HG03439 (cell line): ENCODE data around the gene RAD51B.

Source experiments
- ATAC-seq: cut with Tn5 transposase; IDR thresholded peaks from one replicate; pipeline ENCODE4 v1.9.1; 2021; ENCODE audit warnings: mild to moderate bottlenecking, moderate library complexity; ENCODE audit not compliant: unreplicated experiment

Gene RAD51B

DNA sequence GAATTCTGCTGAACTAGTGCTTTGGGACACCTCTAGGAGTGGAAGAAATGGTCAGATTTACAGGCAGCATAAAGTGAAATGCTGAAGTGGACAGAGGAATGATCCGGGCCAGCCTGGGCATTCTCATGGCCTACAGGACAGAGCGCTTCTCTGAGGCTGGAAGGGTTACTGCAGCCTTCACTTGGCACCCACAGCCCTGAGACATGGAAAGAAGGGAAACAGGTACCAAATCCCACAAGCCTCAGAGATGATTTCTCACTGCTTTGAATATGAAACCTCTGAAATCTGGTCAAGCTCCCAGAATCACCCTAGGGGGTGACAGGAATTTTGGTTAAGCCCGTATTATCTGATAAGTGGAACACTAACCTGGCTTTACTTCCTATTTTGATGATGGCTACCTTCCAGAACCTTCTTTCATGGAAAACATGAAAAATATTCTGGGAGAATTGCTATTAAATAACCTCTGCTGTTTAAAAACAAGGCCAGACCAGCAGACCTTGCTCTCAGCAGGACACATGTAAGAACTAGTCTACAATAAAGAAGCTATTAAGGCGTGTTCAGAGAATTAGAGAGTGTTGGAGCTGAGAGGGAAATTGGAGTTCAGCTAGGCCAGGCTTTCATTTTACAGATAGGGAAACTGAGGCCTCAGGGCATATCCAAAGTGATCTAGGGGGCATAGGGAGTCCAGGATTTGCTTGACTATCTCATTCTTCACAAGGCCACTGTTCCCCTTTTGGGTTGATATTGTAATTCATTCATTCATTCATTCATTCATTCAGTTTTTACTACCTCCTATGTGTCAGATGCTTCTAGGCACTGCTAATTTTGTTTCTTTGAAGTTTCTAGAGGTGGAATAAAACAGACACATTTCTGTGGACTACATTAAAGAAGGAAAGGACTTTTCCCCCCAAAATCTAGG is 691.8 kb downstream of the RAD51B start:
- no peak for ATAC-seq

GRCh38 chr14:68512088-68512487 is 692.5 kb downstream of the RAD51B start:
- no peak for ATAC-seq

- ATAC-seq, result peak; percentile 21
Measured at GRCh38 chr14:68513137-68513536, 693.6 kb downstream of the RAD51B start.

DNA sequence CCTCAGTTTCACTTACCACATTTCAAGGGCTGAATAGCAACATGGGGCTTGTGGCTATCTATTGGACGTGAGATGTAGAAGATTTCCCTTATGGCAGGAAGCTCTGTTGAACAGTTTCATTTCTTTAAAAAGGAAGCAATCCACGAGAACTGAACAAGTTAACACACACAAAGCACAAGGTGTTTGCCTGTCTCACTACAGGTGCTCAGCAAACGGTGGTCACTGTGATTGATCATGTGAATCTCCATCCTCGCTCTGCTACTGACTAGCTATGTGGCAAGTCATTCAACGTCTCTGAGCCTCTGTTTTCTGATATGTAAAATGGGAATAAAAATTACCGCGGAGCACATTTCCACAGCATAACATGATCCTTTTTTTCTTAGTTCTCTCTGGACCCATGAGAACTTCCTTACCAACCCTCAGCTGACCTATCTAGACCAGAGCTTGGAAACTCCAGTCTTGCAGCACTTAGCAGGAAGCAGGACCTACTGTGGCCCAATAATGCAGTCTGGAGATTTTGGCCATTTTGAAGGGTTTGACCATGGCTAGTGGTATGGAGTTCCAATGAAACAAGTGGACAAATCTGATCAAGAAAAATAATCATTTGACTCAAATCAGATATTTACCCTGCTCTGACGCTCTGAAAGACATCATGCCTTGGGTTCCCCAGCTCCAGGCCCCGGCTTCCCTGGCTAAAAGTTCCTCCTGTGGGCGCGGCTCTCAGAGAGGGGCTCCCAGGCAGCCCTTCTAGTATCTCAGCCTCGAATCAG is 694.4 kb downstream of the RAD51B start:
- ATAC-seq, result peak; percentile 53

GRCh38 chr14:68514608-68515194 is 695.1 kb downstream of the RAD51B start:
- no peak for ATAC-seq

DNA sequence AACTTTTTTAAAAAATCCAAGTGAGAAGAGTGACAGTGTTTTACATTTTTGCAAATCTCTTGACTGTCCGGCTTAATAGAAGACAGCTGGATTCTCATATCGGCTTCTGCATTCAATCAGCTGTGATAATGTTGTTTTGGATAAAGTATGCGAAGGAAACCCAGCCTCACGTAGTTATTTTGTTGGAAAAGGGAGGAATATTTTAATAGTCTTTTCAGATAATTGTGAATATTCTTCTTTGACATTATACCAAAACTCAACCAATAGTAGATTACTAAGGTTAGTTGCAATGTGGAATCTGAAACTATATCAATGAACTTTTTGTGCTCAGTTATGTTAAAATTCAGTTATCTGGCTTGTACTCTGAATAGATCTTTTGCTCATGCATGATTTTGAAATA is 696.8 kb downstream of the RAD51B start:
- ATAC-seq, result no peak

GRCh38 chr14:68518166-68518565 is 698.6 kb downstream of the RAD51B start:
- no peak for ATAC-seq

DNA sequence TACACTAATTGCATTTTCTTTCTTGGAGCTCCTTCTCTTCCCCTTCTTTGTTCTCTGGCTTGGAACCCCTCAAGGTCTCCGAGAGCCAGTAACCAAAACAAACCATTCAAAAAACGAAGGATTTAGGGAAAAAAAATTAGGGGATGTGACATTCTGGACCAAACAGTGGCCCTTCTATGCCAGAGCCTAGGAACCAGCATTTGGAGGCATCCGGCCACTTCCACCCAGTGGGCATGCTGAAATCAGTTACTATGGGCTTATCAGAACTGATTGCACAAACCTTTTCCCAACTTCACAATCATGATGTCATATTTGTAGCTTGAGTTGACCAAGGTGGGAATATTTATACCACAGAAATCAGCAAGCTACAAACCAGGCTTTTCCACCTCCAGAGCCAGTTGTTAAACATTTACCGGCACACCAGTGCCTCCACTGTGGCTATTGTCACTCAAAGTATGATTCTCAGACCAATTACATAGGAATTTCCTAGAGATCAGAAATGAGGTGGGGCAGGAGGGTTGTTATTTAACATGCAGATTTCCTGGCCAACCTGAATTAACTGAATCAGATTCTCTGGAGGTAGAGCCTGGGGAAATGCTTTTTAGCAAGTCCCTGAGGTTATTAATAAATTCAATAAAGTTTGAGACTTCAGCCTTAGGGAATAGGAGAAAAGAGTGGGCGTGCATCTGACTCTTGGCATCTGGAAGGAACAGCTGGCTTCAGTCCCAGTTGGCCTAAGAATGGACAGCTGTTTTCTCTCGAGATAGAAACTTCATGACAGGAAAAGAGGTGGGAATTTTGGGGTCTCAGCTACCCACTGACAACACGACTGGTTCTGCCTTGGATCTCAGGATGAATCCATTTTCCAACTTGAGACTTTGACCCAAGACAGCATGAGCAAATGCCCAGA is 699.4 kb downstream of the RAD51B start:
- no peak for ATAC-seq

- ATAC-seq, result peak; percentile 53
Measured at GRCh38 chr14:68519671-68520187, 700.1 kb downstream of the RAD51B start.

DNA sequence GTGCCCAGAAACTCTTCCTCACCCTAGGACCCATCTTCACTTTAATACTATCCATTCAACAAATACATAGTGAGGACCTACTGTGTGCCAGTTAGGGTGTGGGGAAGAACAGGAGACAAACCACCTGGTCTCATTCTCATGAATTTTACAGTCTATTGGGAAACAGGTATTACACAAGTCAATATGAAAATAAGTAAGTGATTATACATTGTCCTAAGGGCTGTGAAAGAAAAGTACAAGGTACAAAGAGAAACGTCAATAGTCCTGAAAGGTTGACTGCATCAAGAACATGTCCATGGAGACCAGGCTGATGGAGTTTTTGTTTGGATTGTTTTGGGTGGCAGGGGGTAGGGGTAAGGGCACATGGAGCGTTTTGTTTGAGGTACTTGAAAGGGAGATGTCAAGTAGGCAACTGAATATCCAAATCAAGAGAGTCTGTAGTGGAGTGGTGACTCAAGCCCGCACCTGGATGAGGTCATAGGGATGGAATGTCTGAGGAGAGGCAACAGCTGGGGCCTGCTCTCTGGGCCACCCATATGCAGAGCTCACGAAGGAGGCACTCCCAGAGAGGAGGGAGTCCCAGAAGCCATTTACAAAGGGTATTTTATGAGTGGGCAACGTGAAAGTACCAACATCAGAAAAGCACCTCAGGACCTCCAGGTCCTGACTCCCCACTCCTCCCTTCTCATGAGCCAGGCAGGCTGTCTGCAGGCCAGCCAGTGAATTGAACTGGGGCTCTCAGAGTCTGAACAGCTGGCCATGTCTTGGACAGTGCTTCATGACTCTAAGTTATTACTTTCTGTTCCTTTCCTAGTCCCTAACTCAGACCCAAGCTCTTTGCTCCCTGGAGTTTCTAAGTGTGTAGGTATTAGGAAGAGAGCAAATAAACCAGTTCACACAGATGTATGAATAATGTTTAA is 701.3 kb downstream of the RAD51B start:
- ATAC-seq, result no peak

GRCh38 chr14:68521557-68521901 is 702.0 kb downstream of the RAD51B start:
- ATAC-seq, result no peak

DNA sequence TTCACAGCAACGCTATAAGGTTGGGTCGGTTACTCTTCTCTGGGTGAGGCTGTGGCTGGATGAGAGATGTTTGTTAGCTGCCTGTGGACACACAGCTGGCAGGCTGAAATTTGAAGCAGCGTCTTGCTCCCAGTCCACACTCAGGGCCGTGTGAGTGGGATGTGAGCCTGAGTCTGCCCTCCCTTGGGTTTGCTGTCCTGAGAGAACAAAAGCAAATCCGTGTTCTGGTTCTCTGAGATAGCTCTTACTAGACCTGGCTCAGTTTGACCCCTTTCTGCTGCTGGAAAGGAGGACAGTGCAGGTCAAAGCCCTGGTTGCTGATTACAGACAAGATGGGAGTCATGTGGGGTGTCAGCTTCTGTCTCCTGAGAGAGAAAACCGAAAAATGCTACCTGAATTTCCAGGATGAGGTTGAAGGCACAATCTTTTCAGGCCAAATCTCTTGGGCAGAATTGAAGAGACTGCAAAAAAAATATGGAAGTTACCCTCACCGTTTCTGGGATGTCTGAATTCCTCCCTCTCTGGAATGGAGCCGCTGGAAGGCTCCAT is 702.5 kb downstream of the RAD51B start:
- ATAC-seq, result no peak

- no peak for ATAC-seq
Measured at GRCh38 chr14:68522510-68523325, 703.1 kb downstream of the RAD51B start.

GRCh38 chr14:68523326-68523610 is 703.7 kb downstream of the RAD51B start:
- ATAC-seq, result no peak

GRCh38 chr14:68523989-68524725 is 704.6 kb downstream of the RAD51B start:
- ATAC-seq, result no peak

DNA sequence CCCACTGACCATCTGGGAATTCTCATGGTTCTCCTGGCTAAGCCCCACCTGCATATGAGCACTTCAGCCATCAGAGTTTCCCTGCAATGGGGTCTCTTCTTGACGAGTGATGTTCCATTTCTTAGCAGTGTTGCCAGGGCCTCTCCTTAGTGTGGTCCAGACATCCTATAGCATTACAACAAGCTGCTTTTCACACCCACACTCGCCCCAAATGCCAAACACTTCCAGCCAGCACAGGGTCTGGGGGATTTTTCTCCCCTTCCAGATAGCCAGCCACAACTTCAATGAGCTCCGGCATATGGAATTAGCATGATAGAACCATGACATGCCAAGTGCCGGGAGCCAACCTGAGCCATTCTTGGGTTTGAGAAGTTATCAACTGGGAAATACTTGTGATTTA is 705.9 kb downstream of the RAD51B start:
- ATAC-seq, result no peak

- ATAC-seq, result no peak
Measured at GRCh38 chr14:68526512-68527091, 707.0 kb downstream of the RAD51B start.
